HTR-8/SVneo (cell line): ENCODE results near the gene OR6N2.

Source experiments
- DNase-seq: peaks from one replicate; pipeline ENCODE4 v3.0.0; 2011; ENCODE audit warnings: low spot score, mixed read lengths; ENCODE audit not compliant: insufficient read length
- FAIRE-seq: peaks from 2 replicates; lab custom pipeline; 2011; peaks lifted over from hg19 to GRCh38; lab: Jason Lieb, UNC

Gene OR6N2, protein sequence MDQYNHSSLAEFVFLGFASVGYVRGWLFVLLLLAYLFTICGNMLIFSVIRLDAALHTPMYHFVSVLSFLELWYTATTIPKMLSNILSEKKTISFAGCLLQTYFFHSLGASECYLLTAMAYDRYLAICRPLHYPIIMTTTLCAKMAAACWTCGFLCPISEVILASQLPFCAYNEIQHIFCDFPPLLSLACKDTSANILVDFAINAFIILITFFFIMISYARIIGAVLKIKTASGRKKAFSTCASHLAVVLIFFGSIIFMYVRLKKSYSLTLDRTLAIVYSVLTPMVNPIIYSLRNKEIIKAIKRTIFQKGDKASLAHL

DNA sequence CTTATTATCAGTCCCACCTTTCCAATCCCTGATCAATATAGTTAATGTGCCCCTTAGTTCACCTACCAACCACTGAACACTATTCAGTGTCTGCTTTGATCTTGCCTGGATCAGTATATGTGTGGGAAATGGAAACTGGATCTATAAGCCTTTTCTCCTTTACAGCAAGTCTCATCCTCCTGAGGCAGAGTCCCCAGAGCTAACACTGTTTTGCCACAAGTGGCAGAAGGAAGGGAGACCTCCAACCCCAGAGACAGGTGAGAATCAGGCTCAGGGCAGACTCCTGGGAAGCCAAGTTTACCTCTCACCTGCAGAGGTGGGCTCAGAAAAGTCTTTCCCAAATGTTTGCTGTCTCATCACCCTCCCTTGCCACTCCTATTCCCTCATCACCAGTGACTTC lies at the start of gene OR6N2:
OR6N2 (minus strand) TSS at position 101 of the 400 bp plus-strand sequence. CDS start 3,569 bp downstream, outside the sequence.
- FAIRE-seq, result no peak
- DNase-seq, result no peak

DNA sequence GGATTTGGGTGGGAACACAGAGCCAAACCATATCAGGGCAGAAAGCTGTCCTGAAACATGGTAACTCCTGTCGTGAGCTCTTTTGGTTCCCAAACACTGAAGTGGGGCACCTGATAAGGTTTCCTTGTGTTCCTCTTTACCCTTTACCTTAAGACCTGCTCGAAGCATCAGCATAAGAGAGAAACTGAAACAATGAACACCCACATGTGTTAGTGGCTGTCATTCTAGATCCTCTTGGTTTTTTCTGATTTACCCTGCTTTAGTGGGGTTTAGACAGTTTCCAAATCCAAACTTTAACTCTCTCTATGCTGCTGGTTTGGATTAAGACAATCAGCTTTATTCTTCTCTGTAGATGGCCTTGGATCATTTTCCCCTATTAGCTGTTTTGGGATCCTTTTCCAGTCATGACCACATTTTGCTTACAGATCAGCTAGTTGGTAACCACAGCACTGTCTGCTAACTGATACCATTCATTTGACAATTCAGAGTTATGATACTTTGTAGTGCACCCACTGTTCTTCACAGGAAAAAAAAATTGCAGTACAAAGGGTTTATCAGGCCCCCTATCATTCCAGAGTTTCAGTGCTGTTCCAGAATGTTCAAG lies 49.2 kb upstream of the OR6N2 start:
- FAIRE-seq, result no peak
- no peak for DNase-seq

DNA sequence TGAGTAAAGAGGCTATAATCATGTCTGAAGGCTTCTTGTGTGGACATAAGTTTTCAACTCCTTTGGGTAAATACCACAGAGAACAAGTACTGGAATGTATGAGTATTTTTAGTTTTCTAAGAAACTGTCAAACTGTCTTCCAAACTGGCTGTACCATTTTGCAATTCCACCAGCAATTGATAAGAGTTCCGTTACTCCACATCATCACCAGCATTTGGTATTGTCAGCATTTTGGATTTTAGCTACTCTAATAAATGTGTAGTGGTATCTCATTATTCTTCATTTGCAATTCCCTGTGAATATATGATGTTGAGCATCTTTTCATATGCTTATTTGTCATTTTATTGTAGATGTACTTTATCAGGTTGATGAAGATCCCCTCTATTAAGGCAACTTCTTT lies 40.7 kb upstream of the OR6N2 start:
- FAIRE-seq (no peak), DNase-seq (no peak)

DNA sequence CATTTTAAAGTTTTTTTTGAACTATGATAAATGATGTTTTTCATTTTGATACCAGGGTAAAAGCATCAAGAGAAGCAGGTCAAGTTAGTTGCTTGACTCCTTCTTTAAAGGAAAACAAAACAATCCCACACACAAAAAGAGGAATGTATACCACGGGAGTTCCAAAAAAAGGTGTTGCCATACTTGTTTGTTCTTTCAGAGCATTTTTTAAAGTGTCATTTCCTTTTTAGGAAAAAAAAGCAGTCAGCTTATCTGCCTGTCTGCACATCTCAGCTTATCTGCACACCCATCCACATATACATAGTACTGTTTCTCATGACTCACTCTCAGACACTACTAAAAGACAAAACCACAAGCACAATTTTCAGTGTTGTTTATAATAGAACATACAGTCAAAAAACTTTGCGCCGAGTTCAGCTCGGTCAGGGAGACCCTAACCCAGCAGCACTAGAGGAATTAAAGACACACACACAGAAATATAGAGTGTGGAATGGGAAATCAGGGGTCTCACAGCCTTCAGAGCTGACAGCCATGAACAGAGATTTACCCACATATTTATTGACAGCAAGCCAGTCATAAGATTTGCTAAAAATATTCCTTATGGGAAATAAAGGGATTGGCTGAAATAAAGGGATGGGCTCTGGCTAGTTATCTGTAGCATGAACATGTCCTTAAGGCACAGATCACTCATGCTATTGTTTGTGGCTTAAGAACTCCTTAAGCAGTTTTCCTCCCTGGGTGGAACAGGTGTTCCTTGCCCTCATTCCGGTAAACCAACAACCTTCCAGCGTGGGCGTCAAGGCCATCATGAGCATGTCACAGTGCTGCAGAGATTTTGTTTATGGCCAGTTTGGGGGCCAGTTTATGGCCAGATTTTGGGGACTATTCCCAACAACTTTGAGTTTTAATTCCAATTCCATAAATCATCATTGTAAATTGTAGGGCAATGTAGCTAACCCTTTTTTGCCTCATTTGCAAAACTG lies 38.7 kb upstream of the OR6N2 start:
- FAIRE-seq, result no peak
- no peak for DNase-seq

DNA sequence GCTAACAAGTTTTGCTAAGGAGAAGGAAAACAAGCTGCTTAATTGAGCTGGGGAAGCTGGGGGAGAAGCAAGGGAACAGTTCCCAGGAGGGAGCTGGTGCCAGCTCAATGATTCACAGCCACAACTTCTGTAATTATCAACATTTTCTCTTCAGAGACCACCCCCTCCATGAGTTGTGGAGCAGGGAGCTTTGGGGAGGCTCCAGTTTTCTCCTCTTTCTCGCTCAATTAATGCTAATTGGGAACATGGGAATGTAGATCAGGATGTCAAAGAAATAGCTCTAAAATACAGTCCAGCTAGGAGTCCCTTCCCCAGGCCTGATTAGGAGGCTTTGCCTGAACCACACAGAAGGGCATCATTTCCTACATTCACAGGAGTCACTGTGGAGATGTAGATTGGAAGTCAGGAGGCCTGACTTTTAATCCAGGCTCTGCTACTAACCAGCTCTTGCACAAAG lies 38.0 kb upstream of the OR6N2 start:
- no peak for DNase-seq
- FAIRE-seq, result no peak

DNA sequence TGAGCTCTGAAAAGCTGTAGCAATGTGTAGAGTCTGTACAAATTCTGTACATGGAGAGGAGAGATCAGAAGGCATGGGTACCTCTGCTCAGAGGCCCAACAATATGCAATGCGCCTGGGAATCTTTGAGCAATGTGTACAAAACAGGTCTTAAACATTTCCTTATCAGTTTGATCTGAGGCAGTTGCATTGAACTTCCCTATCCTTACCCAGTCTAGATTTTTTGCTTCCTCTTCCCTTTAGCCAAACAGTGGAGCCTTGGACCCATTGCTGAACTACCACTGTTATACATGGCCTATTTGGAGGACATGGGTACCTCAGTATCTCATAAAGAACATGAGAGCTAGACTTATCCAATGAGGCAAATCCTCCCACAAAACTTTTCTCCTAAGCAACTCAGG lies 37.6 kb upstream of the OR6N2 start:
- DNase-seq (no peak), FAIRE-seq (no peak)

DNA sequence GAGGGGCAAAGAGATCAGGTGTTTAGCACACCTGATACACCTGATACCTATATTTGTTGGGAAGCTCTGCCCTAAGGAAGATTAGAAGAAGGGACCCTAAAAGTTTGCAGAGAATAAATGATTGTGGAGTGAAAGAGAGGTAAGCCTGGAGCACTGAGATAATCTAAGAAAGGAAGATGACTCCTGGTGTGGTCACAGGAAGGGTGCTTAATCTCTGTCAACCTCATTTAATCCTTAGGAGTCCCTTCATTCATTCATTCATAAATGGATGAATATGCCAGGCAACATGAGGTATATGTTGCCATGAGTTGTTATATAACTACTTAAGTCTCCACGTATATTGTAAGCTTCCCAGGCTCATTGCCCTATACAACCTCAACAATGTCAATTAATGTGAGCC lies 34.0 kb upstream of the OR6N2 start:
- FAIRE-seq (no peak), DNase-seq (no peak)

DNA sequence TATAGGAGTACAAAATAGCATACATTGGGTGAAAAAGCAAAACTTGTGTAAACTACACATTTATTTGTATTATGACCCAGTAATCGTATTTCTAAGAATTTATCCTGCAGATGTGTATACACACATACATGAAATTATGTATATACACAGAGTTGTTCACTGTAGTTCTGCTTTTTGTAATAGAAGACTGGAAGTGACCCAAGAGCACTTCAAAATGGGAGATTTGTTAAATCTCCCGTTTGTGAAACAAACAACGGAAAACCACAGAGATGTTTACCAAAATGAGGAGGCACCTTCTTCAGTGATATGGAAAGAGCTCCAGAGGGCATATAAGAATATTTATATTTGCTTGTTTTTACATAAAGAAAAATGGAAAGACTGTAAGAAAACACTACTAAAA lies 32.2 kb upstream of the OR6N2 start:
- FAIRE-seq (no peak), DNase-seq (no peak)

DNA sequence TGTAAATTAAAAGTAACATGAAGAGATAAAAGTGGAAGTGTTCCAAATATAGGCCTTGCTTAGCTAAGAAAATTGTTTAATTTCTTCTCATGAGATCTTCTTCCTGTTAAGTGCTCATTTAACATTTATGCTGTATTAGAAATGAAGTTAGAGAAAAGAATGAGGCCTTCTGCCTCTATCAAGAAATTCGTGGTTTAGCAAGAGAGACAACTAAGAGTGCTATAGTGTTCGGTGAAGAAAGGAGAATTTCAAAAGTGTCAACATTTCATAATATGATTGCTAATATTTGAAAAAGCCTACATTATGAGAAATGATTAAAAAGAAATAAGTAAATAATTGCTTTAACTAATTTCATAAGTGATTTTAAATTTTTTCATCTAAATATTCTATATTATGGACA lies 31.3 kb upstream of the OR6N2 start:
- FAIRE-seq (no peak), DNase-seq (no peak)

DNA sequence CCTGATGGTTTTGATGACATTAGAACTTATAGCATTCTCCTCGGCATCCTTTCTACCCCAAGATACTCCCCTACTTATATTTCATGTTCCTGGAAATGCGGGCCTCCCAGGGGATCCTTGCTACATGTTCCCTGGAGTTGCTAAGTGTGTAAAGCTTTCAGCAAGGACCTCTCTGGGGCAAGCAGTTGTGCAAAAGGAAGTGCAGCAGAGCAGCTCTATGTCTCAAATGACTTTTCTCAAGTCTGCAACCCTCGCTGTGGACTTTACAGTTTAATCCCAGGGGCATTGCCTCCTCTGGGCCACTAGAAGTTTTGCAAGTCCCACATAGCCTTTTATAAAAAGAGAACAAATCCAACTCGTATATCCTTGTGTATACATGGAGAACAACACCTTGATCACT lies 29.3 kb upstream of the OR6N2 start:
- no peak for DNase-seq
- no peak for FAIRE-seq

DNA sequence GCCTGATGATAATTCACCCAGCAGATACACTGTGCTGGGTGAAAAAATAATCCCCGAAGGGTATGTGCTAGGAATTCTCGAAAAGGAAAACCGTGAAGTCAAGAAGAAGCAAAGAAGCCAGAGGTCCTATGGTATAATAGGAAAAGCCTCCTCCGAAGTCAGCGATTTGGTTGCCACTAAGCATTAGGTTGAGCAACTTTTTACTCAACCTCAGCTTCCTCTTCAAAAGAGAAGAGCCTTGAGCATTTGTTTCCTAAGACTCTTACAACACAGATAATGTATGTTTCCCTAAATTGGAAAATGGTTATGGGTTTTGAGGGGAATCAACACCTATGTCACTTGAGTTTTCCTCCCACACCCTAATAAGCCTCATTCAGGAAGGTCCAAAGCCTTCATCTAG lies 28.9 kb upstream of the OR6N2 start:
- no peak for DNase-seq
- no peak for FAIRE-seq

DNA sequence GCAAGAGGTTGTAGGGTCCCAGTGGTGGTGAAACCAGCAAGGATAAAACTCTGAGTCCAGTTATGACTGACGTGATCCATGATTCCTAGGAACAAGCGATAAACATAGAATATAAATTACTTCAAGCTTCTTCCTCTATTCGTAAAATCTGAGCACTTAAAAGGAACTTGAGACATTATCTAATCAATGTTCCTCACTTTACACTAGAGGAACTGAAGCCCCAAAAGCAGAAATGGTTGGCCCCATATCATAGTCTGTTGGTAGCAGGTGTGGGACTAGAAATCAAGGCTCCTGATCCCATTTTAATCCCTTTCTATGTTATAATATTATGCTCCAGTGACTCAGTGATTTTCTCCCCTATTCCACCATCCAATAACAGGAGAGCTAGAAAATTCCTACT lies 28.3 kb upstream of the OR6N2 start:
- no peak for DNase-seq
- no peak for FAIRE-seq

DNA sequence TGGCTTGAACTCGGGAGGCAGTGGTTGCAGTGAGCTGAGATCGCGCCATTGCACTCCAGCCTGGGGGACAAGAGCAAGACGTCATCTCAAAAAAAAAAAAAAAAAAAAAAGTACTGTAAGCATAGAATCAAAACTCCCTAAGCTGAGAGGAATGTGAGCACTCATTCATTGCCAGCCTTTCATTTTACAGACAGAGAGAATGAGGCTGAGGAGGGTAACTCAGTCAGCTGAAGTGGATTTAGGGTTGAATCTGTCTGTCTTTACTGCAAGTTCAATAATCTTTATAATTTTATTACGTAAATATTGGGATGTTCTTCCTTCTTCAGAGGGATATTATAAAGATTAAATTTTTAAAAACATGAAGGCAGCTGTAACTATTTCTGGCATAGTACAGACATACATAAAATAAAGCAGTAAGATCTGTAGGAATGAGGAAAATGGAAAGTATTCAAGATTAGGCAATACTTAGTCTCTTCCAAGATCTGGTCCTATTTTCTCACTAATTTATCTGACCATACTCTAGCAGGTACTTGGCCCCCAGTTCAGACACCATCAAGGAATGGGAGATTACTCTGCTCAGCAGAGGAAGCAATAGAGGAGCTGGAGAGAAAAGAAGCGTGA lies 26.0 kb upstream of the OR6N2 start:
- DNase-seq, result no peak

DNA sequence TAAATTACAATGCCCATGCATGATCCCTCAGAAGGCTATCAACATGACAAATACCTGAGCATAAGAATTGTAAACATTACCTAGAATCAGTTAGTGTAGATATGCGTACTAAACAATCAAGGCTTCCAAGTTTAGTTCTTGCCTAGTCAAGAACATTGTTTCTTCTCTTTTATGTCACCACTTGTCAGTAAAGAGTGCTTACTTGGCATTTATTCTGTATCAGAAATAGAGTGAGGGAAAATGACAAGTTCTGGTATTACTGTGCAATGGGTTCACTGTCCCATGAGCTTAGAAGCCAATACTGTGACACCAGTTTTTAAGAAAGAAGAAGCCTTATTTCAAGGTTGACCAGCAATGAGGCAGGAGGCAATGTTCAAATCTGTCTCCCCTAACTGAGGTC lies 22.7 kb upstream of the OR6N2 start:
- FAIRE-seq, result no peak
- no peak for DNase-seq

More for the DNA sequence above, 26.0 kb upstream of the OR6N2 start:
- no peak for FAIRE-seq

DNA sequence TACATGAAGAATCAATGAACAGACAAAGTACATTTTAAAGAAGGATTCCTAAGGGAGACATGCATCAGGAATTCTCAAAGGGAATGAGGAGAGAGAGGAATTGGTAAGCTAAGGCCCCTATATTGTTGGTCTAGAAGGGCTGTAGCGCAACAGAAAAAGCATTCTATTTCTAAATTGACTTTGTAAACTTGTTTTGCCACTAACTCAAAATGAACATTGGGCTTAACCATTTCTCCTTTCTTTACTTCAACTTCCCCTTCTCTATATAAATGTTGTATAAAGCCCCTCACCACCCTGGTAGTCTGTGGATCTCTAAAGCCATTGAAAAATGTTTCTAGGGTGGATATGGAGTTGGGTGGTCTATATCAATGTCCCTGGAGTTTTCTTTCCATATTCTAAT lies 20.4 kb upstream of the OR6N2 start:
- DNase-seq (no peak), FAIRE-seq (no peak)

DNA sequence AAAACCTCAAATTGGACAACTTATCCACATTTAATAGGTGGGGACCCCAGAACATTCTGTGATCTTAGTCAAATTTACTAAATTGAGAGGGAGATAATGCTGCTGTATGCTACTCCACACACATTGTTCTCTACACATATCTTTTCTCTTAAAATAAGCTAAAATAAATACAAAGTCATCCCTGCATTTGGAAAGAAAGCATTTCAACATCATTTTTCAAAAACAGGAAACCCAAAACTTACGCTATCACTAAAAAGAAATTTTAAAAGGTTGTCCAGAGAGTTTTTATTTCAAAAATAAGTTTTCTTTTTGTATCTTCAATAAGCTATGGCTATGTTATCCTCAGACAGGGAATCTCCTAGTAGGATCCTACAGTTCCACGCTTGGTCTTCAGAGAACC lies 19.5 kb upstream of the OR6N2 start:
- DNase-seq (no peak), FAIRE-seq (no peak)

DNA sequence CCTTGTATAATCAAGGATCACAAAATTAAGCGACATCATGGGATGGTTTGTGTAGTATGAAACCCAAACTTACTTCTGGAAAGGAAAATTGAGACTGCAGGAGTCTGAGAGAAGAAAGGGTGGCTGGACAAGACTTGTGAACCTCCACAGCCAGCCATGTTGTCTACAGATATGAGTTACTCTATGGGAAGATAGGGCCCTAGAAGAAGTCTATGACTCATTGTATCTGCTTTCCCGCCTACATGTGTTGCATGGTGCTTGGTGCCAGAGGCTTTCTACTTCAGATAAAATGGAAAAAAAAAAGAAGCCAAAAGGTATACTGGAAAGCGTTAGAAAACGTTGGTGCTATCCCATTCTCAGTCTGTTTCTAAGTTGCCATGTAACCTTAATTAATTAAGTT lies 18.7 kb upstream of the OR6N2 start:
- DNase-seq, result no peak
- FAIRE-seq, result no peak

DNA sequence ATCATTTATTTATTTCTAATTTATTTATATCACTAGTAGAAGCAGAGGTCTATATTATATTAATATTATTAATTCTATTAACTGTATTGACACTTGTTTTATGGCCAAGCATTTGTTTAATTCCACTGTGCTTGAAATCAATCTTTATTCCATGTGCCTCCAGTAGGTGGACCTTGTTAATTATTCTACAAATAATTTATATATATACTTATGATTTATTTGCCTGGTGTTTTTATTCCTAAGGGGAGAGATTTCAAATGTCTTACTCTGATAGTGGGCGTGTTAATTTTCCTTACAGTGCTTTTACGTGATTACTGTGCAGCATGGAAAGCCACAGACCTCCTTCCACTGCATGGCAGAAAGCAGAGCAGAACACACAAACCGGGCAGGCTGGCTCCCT lies 17.5 kb upstream of the OR6N2 start:
- FAIRE-seq, result no peak
- DNase-seq, result no peak

DNA sequence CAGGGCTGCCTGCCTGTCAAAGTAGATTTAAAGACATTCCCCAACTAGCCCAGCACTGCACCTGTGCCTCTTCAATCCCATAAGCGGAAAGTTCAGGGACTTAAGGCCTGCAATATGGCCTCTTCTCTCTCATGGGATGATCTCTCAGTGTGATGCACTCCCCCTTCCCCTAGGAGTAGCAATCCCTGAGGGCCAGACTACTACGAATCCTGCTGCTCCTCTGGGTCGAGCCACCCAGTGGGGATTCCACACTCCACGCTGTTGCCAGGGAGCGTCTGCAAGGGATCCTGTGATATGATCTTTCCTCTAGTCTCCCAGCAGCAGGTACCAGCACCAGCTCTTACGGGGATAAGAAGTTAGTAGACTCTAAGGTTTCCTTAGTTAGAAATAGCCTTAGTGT lies 13.2 kb upstream of the OR6N2 start:
- DNase-seq (no peak), FAIRE-seq (no peak)

DNA sequence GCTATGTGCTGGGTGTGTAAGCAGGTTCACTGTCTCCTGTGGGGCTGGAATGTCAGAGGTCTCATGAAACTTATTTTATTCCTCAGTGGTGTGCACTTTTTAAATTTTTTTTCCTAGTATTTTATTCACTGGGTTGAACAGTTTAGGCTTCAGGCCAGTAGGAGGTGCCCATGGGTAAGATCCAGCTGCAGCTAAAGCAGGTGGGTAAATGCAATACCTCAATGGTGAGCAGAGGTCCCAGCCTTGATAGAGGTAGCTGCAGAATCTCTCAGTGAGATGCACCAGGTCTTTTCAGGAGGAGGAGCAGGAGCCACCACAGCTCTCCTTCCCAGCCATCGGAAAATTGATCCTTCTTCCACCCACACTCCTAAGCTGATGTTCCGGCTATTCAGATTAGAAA lies 12.6 kb upstream of the OR6N2 start:
- FAIRE-seq, result no peak
- no peak for DNase-seq
